Fibroblast of skin of abdomen (primary cell): ENCODE data around the gene WRAP73.
"Not testable (repeated sequence)": the region's sequence is repeated elsewhere in the genome, so short reads cannot be mapped to it uniquely, and the experiment has no call there.

Source experiments
- DNase-seq: peaks from one replicate; pipeline ENCODE4 v3.0.0-alpha.2; 2013

WRAP73 gene

DNA sequence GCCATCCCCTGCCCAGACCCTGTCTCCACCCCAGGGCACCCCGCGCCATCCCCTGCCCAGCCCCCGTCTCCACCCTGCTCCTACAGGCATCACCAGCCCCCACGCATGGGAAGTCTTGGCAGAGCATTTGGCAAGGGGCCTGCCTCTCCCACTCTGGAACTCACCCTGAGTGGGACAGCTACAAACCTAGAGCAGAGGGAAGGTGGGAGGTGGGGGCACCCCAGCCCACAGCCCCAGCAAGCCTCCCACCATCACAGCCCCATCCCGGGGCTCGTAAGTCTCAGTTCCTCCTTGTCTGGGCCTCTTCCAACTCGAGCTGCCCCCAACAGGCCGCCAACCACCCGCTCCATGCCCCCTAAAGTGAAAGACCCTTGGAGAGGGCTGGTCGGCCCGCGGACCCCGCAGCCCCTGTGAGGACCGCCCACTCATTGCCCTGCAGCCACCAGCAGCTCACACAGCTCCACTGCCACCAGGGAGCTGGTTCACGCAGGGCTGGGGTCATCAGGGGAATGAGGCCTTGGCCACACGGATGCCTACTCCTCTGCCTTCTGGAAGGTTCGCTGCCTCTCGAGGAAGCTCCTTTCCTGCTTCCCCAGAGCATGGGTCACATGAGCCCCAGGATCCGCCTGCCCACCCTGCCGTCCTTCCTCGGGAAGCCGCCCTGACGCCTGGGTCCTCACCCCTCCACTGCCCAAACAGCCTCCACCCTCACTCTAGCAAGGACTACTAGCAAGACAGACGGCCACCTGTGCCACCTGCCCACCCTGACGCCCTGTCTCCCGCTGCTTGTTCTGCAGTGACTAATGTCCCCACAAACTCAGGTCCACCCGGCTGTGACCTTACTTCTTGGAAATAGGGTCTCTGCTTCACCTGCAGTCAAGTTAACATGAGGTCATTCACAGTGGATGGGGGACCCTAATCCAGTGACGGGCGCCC lies 53.0 kb downstream of the WRAP73 start:
- no peak for DNase-seq

DNA sequence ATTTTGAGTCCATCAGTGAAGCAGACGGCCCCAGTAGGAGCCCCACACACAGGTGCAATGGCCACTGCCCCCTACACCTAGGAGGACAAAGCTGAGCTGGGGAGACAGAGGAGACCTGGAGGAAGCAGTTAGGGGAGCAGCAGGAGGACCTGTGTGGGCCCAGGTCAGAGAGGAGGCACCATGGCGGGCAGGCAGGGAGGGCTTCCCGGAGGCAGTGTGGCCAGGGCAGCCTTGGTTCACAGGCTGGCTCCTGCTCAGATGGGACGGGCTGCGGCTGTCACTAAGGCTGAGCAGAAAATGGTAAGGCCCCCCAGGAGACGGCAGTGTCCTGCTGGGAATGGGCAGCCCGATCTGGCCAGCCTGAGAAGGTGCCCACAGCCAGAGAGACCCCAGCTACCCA lies 54.0 kb downstream of the WRAP73 start:
- no peak for DNase-seq

DNA sequence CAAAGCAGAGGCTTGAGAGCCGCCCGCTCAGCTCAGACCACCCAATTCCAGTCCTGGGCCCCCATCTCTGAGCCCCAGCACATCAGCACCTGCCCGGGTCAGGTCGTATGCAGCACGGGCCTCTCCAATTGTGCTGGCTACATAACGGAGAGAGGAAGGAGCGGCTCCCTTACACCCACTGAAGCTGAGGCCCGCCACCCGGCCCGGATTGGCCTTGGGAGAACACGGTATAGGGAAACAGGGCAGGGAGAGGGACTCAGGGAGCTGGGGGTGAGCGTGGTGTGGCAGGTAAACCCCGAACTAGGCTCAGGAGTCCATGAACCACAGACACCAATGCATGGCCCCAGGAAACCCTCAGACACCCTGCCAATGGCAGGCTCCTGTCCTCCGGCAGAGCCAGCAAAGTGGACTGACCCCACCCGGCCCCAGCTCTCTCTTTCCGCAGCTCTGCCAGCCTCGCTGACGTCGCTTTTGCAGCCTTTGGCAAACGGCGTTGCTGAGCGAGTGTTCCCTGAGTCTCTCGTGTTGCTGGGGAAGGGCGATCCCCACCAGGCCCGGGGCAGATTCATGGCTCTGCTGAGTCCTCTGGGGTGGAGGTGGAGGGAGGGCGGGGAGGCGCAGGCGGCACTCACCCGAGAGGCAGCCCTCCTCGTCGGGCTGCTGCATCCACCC lies 55.1 kb downstream of the WRAP73 start:
- DNase-seq = no peak

- DNase-seq = no peak
Measured at GRCh38 chr1:3593745-3594144, 56.2 kb downstream of the WRAP73 start.

DNA sequence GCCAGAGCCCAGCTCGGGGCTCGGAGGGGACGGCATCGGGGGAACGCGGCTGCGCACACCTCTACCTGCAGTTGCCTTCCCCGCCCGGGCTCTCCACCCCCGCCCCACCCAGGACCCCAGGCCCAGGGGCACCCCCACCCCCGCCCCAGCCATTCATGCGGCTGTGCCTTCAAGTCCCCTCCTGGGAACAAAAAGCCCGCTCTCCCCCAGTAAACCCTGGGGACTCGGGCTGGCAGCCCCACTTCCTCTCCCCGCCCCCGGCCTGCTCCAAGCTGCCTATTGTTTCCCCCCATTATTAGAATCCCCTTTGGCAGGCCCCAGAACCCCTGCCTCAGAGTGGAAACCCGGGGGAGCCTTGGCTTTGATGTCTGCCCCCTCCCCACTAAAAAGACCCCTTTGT lies 56.6 kb downstream of the WRAP73 start:
- no peak for DNase-seq

DNA sequence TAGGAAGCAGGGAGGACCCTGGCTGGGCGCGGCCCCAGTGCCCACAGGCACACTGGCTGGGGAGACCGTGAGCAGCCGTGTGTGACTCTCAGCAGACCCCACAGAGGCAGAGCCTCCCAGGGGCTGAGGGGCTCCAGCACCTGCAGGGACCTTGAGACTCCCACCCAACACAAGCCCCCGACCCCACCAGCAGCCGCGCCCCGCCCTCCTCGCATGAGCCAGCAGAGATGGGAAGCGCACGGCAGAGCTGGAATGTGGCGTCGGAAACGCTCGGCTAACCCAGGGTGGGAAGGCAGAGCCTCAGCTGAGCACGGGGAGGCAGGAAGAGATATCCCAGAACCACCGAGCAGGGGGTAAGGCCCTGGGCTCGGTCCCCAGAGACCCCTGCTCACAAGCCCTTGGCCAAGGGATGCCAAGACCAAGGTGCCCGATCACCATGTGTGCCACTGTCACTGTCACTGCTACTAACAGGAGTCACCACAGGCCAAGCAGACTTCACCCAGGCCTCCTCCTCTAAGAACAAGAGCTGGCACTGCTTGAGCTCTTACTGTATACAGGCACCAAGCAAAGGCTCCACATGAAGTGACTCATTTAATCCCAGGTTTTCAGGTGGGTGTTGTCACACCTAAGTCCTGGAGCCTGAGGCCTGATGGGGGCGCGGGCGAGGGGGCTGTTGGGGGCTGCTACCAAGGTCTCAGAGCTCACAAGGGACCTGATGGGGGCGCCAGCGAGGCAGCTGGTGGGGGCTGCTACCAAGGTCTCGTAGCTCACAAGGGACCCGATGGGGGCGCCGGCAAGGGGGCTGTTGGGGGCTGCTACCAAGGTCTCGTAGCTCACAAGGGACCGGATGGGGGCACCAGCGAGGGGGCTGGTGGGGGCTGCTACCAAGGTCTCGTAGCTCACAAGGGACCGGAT lies 58.7 kb downstream of the WRAP73 start:
- no peak for DNase-seq

DNA sequence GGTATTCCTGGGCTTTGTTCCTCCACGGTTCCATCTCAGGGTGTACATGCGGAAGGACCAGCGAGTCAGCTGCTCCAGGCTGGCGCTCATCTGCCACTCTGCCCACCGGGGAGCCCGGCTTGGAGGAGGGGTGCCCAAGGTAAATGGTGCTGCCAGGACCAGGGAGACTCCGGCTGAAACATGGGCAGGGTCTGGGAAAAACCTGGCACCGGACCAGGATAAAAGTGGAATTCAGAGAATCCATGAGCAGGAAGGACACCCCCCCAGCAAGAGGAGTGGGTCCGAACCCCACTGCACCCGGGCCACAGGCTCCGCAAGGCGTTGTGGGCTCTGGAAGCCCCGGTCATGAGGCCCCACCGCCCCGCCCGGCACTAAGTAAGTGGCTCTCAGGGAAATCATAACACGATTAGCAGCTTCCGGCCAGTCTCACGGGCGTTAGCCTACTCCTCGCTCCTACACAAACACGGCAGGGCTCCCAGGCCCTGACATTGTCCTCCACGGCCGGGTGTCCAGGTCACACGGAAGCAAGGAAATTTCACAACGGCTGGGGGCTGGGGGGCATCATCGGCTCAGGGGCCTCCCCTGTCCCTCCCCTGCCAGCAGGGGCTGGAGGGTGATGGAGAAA lies 59.7 kb downstream of the WRAP73 start:
- DNase-seq = no peak

DNA sequence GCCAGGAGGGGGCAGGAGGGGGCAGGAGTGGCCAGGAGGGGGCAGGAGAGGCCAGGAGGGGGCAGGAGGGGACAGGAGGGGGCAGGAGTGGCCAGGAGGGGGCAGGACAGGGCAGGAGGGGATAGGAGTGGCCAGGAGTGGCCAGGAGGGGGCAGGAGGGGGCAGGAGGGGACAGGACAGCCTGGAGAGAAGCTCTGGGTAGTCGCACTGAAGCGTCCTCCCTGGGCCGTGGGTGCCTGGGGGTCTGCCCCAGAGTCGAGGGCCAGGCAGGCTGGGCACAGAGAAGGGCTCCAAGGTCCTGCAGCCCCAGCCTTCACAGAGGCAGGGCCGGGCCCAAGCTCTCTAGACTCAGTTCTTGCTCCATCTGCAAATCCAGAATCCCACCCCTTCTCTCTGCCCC lies 61.5 kb downstream of the WRAP73 start:
- DNase-seq = no peak

DNA sequence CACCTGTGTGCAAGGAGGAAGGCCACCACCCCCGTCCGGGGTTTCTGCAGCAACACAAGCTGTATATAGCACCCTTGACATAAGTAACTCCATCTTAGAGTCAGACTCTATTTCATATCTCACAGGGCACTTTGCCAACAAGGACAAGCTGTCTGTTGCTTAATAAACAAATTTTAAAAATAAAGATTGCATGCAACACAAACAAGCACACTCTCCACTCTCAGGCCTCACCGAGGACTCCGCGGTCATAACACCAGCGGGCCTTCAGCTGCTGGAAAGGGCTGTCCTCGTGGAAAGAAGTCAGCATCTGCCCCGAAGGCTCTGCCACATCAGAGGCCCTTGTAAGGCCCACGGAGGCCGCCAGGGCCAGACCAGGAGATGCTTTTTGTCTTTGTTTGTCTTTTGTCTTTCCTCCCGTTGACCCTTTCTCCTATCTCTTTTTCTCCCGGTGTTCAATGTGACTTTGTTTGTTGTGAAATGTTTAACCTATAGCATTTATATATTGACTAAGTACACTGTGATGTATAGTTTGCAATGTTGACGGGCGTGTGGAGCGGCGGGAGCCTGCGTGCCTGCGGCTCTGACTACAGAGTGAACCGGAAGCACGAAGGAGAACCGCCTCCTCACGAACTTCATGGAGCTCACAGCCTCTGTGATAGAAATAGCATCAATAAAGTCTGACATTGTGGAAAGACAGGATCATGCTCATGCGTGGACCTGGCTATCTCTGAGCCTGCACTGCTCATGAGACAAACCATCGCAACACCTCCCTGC lies 62.7 kb downstream of the WRAP73 start:
- no peak for DNase-seq

DNA sequence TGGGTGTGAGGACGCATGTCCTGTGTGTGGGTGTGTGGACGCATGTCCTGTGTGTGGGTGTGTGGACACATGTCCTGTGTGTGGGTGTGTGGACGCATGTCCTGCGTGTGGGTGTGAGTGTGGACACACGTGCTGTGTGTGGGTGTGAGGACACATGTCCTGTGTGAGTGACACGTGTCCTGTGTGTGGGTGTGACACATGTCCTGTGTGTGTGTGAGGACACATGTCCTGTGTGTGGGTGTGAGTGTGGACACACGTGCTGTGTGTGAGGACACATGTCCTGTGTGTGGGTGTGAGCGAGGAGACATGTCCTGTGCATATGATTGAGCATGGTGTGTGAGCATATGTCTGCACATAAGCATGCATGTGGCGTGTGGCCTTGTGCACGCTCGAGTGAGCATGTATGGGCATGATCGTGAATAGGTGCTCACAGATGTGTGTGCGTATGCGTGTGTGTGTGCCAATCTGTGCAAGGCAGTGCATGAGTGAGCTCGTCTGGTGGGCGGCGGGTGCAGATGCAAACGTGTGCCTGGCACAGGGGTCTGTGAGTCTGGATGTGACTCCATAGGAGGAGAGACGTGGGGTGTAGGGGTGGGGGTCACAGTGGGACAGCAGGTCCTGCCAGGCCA lies 63.8 kb downstream of the WRAP73 start:
- DNase-seq = no peak

DNA sequence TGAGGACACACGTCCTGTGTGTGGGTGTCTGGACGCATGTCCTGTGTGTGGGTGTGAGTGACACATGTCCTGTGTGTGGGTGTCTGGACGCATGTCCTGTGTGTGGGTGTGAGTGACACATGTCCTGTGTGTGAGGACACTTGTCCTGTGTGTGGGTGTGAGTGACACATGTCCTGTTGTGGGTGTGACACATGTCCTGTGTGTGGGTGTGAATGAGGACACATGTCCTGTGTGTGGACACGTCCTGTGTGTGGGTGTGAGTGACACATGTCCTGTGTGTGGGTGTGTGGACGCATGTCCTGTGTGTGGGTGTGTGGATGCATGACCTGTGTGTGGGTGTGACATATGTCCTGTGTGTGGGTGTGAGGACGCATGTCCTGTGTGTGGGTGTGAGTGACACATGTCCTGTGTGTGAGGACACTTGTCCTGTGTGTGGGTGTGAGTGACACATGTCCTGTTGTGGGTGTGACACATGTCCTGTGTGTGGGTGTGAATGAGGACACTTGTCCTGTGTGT lies 64.5 kb downstream of the WRAP73 start:
- DNase-seq = not testable (repeated sequence)

GRCh38 chr1:3584915-3585314 lies 65.0 kb downstream of the WRAP73 start:
- DNase-seq = no peak

GRCh38 chr1:3583751-3584150 lies 66.2 kb downstream of the WRAP73 start:
- DNase-seq = not testable (repeated sequence)

- DNase-seq = no peak
Measured at GRCh38 chr1:3581296-3582036, 68.4 kb downstream of the WRAP73 start.
